SK-N-SH (cell line): ENCODE data around the gene LOC101059915.

Experiments used
- CTCF ChIA-PET: fragments of 300-600, 350-600 bp; formaldehyde crosslinking; extraction: SDS; loops from one replicate; lab custom pipeline; 2021; lab: Yijun Ruan, JAX
- POLR2A ChIA-PET: fragments of 350-600 bp; sonication (Branson Sonifier 250); formaldehyde crosslinking; extraction: SDS; loops from one replicate; lab custom pipeline; 2020; ENCODE audit warnings: antibody characterized with exemption, inconsistent platforms; lab: Yijun Ruan, JAX
- DNase-seq: peaks from one replicate; pipeline ENCODE4 v3.0.0; 2012
- H2AFZ ChIP-seq: fragments of 200-600 bp; sonication (generic); 2 replicates; pipeline ENCODE4 v1.8.1; 2016; ENCODE audit warnings: antibody characterized with exemption, mild to moderate bottlenecking, low read depth
- H3F3A ChIP-seq: fragments of 200-600 bp; sonication (generic); replicated peaks from 2 replicates; pipeline ENCODE3; 2016; ENCODE audit warnings: antibody characterized with exemption, mild to moderate bottlenecking; ENCODE audit not compliant: insufficient read depth
- H3K27ac ChIP-seq, 2 experiments: fragments of 200-500 bp in 1 of 2; fragments of 200-600 bp in 1 of 2; sonication (Bioruptor generic) in 1 of 2; sonication (generic), shearing (Covaris generic) in 1 of 2; 2 replicates each; pipeline versions ENCODE4 v1.5.1 to v1.6.1; 2014 to 2016; ENCODE audit warnings: low read depth in 2 of 2, inconsistent platforms in 1 of 2, low read length in 1 of 2, mild to moderate bottlenecking in 1 of 2, mixed read lengths in 1 of 2
- H3K27me3 ChIP-seq: fragments of 200-600 bp; sonication (generic), shearing (Covaris generic); 2 replicates; pipeline ENCODE4 v1.6.1; 2016; ENCODE audit warnings: mixed run types; ENCODE audit not compliant: insufficient read depth
- H3K36me3 ChIP-seq, 2 experiments: fragments of 200-500 bp in 1 of 2; fragments of 200-600 bp in 1 of 2; sonication (Bioruptor generic) in 1 of 2; sonication (generic) in 1 of 2; replicated peaks in 1 of 2; 2 replicates each; pipeline versions ENCODE3 to v1.5.1; 2014 to 2016; ENCODE audit warnings: low read length in 1 of 2, mild to moderate bottlenecking in 1 of 2; ENCODE audit not compliant: insufficient read depth in 2 of 2, control insufficient read depth in 1 of 2
- H3K4me1 ChIP-seq, 2 experiments: fragments of 200-500 bp in 1 of 2; fragments of 200-600 bp in 1 of 2; sonication (Bioruptor generic) in 1 of 2; sonication (generic), shearing (Covaris generic) in 1 of 2; 2 replicates each; pipeline versions ENCODE4 v1.5.1 to v1.6.1; 2014 to 2016; ENCODE audit warnings: low read depth in 1 of 2, low read length in 1 of 2, mixed run types in 1 of 2; ENCODE audit not compliant: insufficient read depth in 2 of 2, control insufficient read depth in 1 of 2
- H3K4me2 ChIP-seq: fragments of 200-600 bp; sonication (generic), shearing (Covaris generic); 2 replicates; pipeline ENCODE4 v1.6.1; 2017; ENCODE audit warnings: mixed run types
- H3K4me3 ChIP-seq, 2 experiments: fragments of 200-500 bp in 1 of 2; fragments of 200-600 bp in 1 of 2; sonication (Bioruptor generic) in 1 of 2; sonication (generic), shearing (Covaris generic) in 1 of 2; 2 replicates each; pipeline versions ENCODE4 v1.5.1 to v1.8.1; 2014 to 2016; ENCODE audit warnings: low read depth in 2 of 2, inconsistent platforms in 1 of 2, low read length in 1 of 2, mild to moderate bottlenecking in 1 of 2, mixed read lengths in 1 of 2, moderate library complexity in 1 of 2
- H3K79me2 ChIP-seq: fragments of 200-600 bp; sonication (generic); 2 replicates; pipeline ENCODE4 v1.8.1; 2017; ENCODE audit warnings: mild to moderate bottlenecking; ENCODE audit not compliant: insufficient read depth
- H3K9ac ChIP-seq: fragments of 200-600 bp; sonication (generic); 2 replicates; pipeline ENCODE4 v1.6.1; 2017; ENCODE audit warnings: mixed run types
- H3K9me2 ChIP-seq: fragments of 200-600 bp; sonication (generic); 2 replicates; pipeline ENCODE4 v1.6.1; 2017; ENCODE audit warnings: mixed run types
- H3K9me3 ChIP-seq: fragments of 200-600 bp; sonication (generic); 2 replicates; pipeline ENCODE4 v1.6.1; 2017; ENCODE audit warnings: mixed run types, mild to moderate bottlenecking, moderate library complexity
- H4K20me1 ChIP-seq: fragments of 200-600 bp; sonication (generic); 2 replicates; pipeline ENCODE4 v1.6.1; 2017; ENCODE audit warnings: mild to moderate bottlenecking, mixed run types; ENCODE audit not compliant: insufficient read depth
- CTCF ChIP-seq: fragments of 200-600 bp; sonication (generic); IDR thresholded peaks from 2 replicates; pipeline ENCODE4 v1.6.1; 2017; ENCODE audit warnings: antibody characterized with exemption, mild to moderate bottlenecking, moderate library complexity
- FOSL2 ChIP-seq: IDR thresholded peaks from 2 replicates; pipeline ENCODE4 v1.4.0; 2012; ENCODE audit warnings: low read depth, mild to moderate bottlenecking, moderate library complexity, borderline replicate concordance
- FOXJ3 ChIP-seq: sonication (generic); formaldehyde crosslinking; IDR thresholded peaks from 2 replicates; pipeline ENCODE4 v1.5.1; 2020; ENCODE audit warnings: mild to moderate bottlenecking, missing genetic modification reagents
- FOXM1 ChIP-seq: IDR thresholded peaks from 2 replicates; pipeline ENCODE4 v1.4.0; 2012; ENCODE audit warnings: low read depth, mild to moderate bottlenecking
- JUND ChIP-seq: IDR thresholded peaks from 2 replicates; pipeline ENCODE4 v1.4.0; 2012
- NFIC ChIP-seq: IDR thresholded peaks from 2 replicates; pipeline ENCODE4 v1.4.0; 2012; ENCODE audit warnings: borderline replicate concordance
- NRF1 ChIP-seq: IDR thresholded peaks from 2 replicates; pipeline ENCODE4 v1.6.1; 2012; ENCODE audit warnings: low read depth, mild to moderate bottlenecking, low read length
- POLR2AphosphoS5 ChIP-seq: IDR thresholded peaks from 2 replicates; pipeline ENCODE4 v1.6.1; 2012; ENCODE audit warnings: low read depth, low read length
- RAD21 ChIP-seq: IDR thresholded peaks from 2 replicates; pipeline ENCODE4 v1.6.1; 2012; ENCODE audit warnings: mild to moderate bottlenecking, low read length
- RXRA ChIP-seq: IDR thresholded peaks from 2 replicates; pipeline ENCODE4 v1.4.0; 2012; ENCODE audit warnings: low read depth, mild to moderate bottlenecking, borderline replicate concordance
- SMC3 ChIP-seq: IDR thresholded peaks from 2 replicates; pipeline ENCODE4 v1.6.1; 2012; ENCODE audit warnings: low read depth, low read length, improper control_type of control experiment
- TEAD4 ChIP-seq: IDR thresholded peaks from 2 replicates; pipeline ENCODE4 v1.4.0; 2012; ENCODE audit warnings: mild to moderate bottlenecking, borderline replicate concordance; ENCODE audit not compliant: insufficient read depth
- YY1 ChIP-seq: IDR thresholded peaks from 2 replicates; pipeline ENCODE4 v1.4.0; 2012; ENCODE audit warnings: low read depth, mild to moderate bottlenecking
- WGBS: methylation state at CpG from one replicate; pipeline ENCODE4 v1.1.6; 2017; ENCODE audit warnings: low lambda C conversion rate; 5-methylcytosine and 5-hydroxymethylcytosine counted together
- TF ChIP-seq, protein P1 (sequence below): IDR thresholded peaks from 2 replicates; pipeline ENCODE4 v1.4.0; 2012; ENCODE audit warnings: low read depth
- TF ChIP-seq, protein P2 (sequence below): fragments of 150-350 bp; IDR thresholded peaks from 2 replicates; pipeline ENCODE4 v1.6.1; 2016; ENCODE audit warnings: mild to moderate bottlenecking, low read depth, low read length
- TF ChIP-seq, protein P3 (sequence below): IDR thresholded peaks from 2 replicates; pipeline ENCODE4; 2012

Gene LOC101059915

GRCh38 chrX:71650333-71650969 is 16.9 kb upstream of the LOC101059915 start:
- H3K4me3 ChIP-seq: no peak overlapping the region
- ChIA-PET POLR2A (no interaction called here), CTCF (no interaction called here)
- no peaks in the 10 kb centered on the region; the same call in 1 of the 2 replicates for H3K27me3 ChIP-seq
- no peaks in the 10 kb centered on the region for H3K4me1 ChIP-seq
- DNase-seq: no peak
- no peaks in the 10 kb centered on the region for H3K9me3 ChIP-seq
- H3K79me2 ChIP-seq: no peaks in the 10 kb centered on the region
- no peaks in the 10 kb centered on the region for H3F3A ChIP-seq
- WGBS: 42% methylated on average over 4 of the region's 4 CpGs
- no peak overlapping the region for H3K27ac ChIP-seq
- no peak overlapping the region for H2AFZ ChIP-seq
- no peaks in the 10 kb centered on the region for H3K9me2 ChIP-seq
- H3K9ac ChIP-seq: no peak overlapping the region
- TF ChIP-seq RXRA (no peak), POLR2AphosphoS5 (no peak), FOSL2 (no peak), TEAD4 (no peak), FOXM1 (no peak), RAD21 (peak; percentile 10; the same call in 1 of the 2 replicates), CTCF (peak; percentile 18; the same call in 1 of the 2 replicates), FOXJ3 (no peak)
- TF ChIP-seq, protein P1, sequence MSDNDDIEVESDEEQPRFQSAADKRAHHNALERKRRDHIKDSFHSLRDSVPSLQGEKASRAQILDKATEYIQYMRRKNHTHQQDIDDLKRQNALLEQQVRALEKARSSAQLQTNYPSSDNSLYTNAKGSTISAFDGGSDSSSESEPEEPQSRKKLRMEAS: no peak
- TF ChIP-seq, protein P2, sequence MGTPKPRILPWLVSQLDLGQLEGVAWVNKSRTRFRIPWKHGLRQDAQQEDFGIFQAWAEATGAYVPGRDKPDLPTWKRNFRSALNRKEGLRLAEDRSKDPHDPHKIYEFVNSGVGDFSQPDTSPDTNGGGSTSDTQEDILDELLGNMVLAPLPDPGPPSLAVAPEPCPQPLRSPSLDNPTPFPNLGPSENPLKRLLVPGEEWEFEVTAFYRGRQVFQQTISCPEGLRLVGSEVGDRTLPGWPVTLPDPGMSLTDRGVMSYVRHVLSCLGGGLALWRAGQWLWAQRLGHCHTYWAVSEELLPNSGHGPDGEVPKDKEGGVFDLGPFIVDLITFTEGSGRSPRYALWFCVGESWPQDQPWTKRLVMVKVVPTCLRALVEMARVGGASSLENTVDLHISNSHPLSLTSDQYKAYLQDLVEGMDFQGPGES: no peak
- TF ChIP-seq, protein P3, sequence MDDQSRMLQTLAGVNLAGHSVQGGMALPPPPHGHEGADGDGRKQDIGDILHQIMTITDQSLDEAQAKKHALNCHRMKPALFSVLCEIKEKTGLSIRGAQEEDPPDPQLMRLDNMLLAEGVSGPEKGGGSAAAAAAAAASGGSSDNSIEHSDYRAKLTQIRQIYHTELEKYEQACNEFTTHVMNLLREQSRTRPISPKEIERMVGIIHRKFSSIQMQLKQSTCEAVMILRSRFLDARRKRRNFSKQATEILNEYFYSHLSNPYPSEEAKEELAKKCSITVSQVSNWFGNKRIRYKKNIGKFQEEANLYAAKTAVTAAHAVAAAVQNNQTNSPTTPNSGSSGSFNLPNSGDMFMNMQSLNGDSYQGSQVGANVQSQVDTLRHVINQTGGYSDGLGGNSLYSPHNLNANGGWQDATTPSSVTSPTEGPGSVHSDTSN: no peak
- no peaks in the 10 kb centered on the region for H3K36me3 ChIP-seq
- H4K20me1 ChIP-seq: no peaks in the 10 kb centered on the region
- H3K4me2 ChIP-seq: no peak overlapping the region

GRCh38 chrX:71652405-71652804 is 14.9 kb upstream of the LOC101059915 start:
- DNase-seq: peak; percentile 59
- CTCF ChIA-PET: interaction anchor here (0.7 to 1.4 kb wide), 7 partner anchors 9 to 286 kb away, joined by 3 to 6 read pairs (median 3); partner anchors contain the start of genes LOC101059915 and TAF1

More at GRCh38 chrX:71652405-71652804, 14.9 kb upstream of the LOC101059915 start:
- POLR2A ChIA-PET: no interaction called here
- Histone ChIP-seq H3F3A (no peaks in the 10 kb centered on the region), H3K27ac (no peak overlapping the region), H3K4me3 (no peak overlapping the region), H3K27me3 (peaks cover 2% of the 10 kb centered on the region; the same call in 1 of the 2 replicates), H2AFZ (0 out of 2 replicates have a peak overlapping the region, but pooled peaks have one; percentile 56), H3K9ac (no peak overlapping the region), H4K20me1 (no peaks in the 10 kb centered on the region), H3K4me1 (no peaks in the 10 kb centered on the region), H3K9me2 (no peaks in the 10 kb centered on the region), H3K9me3 (no peaks in the 10 kb centered on the region), H3K36me3 (no peaks in the 10 kb centered on the region), H3K79me2 (no peaks in the 10 kb centered on the region), H3K4me2 (no peak overlapping the region)
- 21% methylated on average over 2 of the region's 2 CpGs for WGBS
- TF ChIP-seq, protein P1: no peak
- peak; percentile 78 for TF ChIP-seq RAD21
- TF ChIP-seq CTCF: peak; percentile 71
- peak; percentile 56 for TF ChIP-seq SMC3
- TF ChIP-seq JUND: no peak
- no peak for TF ChIP-seq FOXM1
- no peak for TF ChIP-seq NRF1
- no peak for TF ChIP-seq YY1
- TF ChIP-seq NFIC: no peak
